Right lobe of liver (tissue), 6 donors: Measurements from ENCODE around the gene RBM10. TPM values are rescaled to one million over a fixed set of nuclear protein-coding genes. Genes with fewer than 3 reads are reported as not detected.

ENCODE experiments used
- ATAC-seq, 4 donors: fragments of 200-7000 bp; cut with Tn5 transposase; one replicate each; pipeline ENCODE4 v1.9.1; 2020; ENCODE audit warnings: mild to moderate bottlenecking in 4 of 4, moderate library complexity in 4 of 4
- DNase-seq, 3 donors: peaks; one replicate each; pipeline ENCODE4 v3.0.0-alpha.2; 2020
- H3K27ac ChIP-seq, 3 donors: fragments of 200-600 bp; one replicate each; pipeline ENCODE4 v1.8.0; 2022
- H3K27me3 ChIP-seq, 2 donors: fragments of 200-600 bp; one replicate each; pipeline ENCODE4 v1.8.0; 2022
- H3K36me3 ChIP-seq, 4 donors: fragments of 200-600 bp; sonication (generic) in 1 of 4; one replicate each; pipeline versions ENCODE4 v1.5.1 to v1.8.0; 2017 to 2022; ENCODE audit warnings: control low read depth in 1 of 4
- H3K4me1 ChIP-seq, 4 donors: fragments of 200-600 bp; sonication (generic) in 1 of 4; one replicate each; pipeline versions ENCODE4 v1.5.1 to v1.8.0; 2017 to 2022; ENCODE audit warnings: control low read depth in 1 of 4
- H3K4me3 ChIP-seq, 3 donors: fragments of 200-600 bp; one replicate each; pipeline ENCODE4 v1.8.0; 2022
- H3K9me3 ChIP-seq, 4 donors: fragments of 200-600 bp; sonication (generic) in 1 of 4; one replicate each; pipeline versions ENCODE4 v1.5.1 to v1.8.0; 2017 to 2022; ENCODE audit warnings: control low read depth in 1 of 4
- POLR2A ChIP-seq: fragments of 450-650 bp; IDR thresholded peaks from one replicate; pipeline ENCODE4 v1.6.1; 2017; ENCODE audit warnings: antibody characterized with exemption, mild to moderate bottlenecking
- WGBS: methylation state at CpG from one replicate; pipeline ENCODE4 v1.1.6; 2018; ENCODE audit warnings: low coverage, low lambda C conversion rate; ENCODE audit not compliant: insufficient coverage; ENCODE audit errors: missing lambda C conversion rate; 5-methylcytosine and 5-hydroxymethylcytosine counted together
- intact Hi-C, 2 donors: fragments of 100-400 bp; cut with DNase I; formaldehyde crosslinking; loops; one replicate each; pipeline versions ENCODE4 v1.11.2 to v1.14.1; 2022
- total RNA-seq, 6 experiments: library from RNA; depleted of rRNA in 2 of 6; stranded (reverse); fragments of >200 nt in 2 of 6; fragmentation: NEBNext Ultra II Directional in 3 of 6; extraction: Animal tissue kit (Norgen Biotek cat#: 25700) in 3 of 6; gene quantifications; one replicate each; pipeline versions ENCODE4 v1.1.0 to v1.2.4, GENCODE V29; 2016 to 2023
- TF ChIP-seq, protein P1 (sequence below), 4 donors: fragments of 200-600 bp in 3 of 4; fragments of 450-650 bp in 1 of 4; IDR thresholded peaks; one replicate each; pipeline versions ENCODE4 v1.5.1 to v1.8.0; 2016 to 2022; ENCODE audit warnings: antibody characterized with exemption in 4 of 4, mild to moderate bottlenecking in 2 of 4
- donor health status: DM: no; HTN: yes; CAD: no.
- donor health status: DM: no; HTN: no; CAD: no.
- donor health status: DM: no; HTN: no; CAD: no.
- donor health status: DM: no; HTN: yes; CAD: no.
- donor health status: DM: no; HTN: yes; CAD: no.

Gene RBM10
- total RNA-seq, 6 experiments from 2014 or later: 12.5 to 20.8 (median 15.2) TPM

GRCh38 chrX:47172971-47173792, 28.2 kb downstream of the RBM10 start:
- H3K4me1 ChIP-seq: no peaks in the 10 kb centered on the region
- peaks cover 0 to 26% (median 3%) of the 10 kb centered on the region in 4 donors for H3K36me3 ChIP-seq
- H3K27ac ChIP-seq: no peak overlapping the region
- intact Hi-C loops: no loop called here
- H3K4me3 ChIP-seq: no peak overlapping the region
- TF ChIP-seq, protein P1, sequence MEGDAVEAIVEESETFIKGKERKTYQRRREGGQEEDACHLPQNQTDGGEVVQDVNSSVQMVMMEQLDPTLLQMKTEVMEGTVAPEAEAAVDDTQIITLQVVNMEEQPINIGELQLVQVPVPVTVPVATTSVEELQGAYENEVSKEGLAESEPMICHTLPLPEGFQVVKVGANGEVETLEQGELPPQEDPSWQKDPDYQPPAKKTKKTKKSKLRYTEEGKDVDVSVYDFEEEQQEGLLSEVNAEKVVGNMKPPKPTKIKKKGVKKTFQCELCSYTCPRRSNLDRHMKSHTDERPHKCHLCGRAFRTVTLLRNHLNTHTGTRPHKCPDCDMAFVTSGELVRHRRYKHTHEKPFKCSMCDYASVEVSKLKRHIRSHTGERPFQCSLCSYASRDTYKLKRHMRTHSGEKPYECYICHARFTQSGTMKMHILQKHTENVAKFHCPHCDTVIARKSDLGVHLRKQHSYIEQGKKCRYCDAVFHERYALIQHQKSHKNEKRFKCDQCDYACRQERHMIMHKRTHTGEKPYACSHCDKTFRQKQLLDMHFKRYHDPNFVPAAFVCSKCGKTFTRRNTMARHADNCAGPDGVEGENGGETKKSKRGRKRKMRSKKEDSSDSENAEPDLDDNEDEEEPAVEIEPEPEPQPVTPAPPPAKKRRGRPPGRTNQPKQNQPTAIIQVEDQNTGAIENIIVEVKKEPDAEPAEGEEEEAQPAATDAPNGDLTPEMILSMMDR (IDR thresholded peaks at IDR 0.05): no peak
- TF ChIP-seq POLR2A: no peak
- no peaks in the 10 kb centered on the region for H3K9me3 ChIP-seq
- DNase-seq: peak in 1 of 3 donors; percentile 25
- ATAC-seq: no peak
- H3K27me3 ChIP-seq: no peaks in the 10 kb centered on the region
- 76% methylated on average over 7 of the region's 18 CpGs for WGBS

DNA sequence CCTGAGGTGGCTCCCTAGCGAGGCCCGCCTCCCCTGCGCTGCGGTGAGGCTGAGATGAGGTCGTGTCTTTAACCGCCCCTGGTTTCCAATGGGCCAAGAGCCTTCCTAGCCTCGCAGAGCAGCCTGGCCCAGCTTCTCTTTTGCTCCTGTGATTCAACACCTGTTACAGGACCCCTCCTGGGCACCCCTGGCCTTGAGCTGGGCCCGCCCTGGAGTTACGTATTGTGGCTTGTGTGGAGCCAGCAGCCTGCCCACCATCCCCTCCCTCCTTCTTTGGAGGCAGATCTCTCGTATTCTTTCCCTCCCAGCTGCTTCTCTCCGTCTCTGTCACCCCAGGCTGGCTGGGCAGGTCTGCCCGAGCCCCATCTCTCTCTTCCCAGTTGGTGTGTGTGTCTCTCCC, 29.4 kb downstream of the RBM10 start:
- intact Hi-C loops: no loop called here
- no peak for DNase-seq
- no peak for ATAC-seq
- Histone ChIP-seq H3K27ac (no peak overlapping the region), H3K4me3 (no peak overlapping the region), H3K27me3 (no peaks in the 10 kb centered on the region), H3K4me1 (no peaks in the 10 kb centered on the region), H3K9me3 (no peaks in the 10 kb centered on the region), H3K36me3 (peaks cover 0 to 34% (median 3%) of the 10 kb centered on the region in 4 donors)
- TF ChIP-seq POLR2A: no peak
- TF ChIP-seq, protein P1 (IDR thresholded peaks at IDR 0.05): no peak
- WGBS: 68% methylated on average over 5 of the region's 12 CpGs

DNA sequence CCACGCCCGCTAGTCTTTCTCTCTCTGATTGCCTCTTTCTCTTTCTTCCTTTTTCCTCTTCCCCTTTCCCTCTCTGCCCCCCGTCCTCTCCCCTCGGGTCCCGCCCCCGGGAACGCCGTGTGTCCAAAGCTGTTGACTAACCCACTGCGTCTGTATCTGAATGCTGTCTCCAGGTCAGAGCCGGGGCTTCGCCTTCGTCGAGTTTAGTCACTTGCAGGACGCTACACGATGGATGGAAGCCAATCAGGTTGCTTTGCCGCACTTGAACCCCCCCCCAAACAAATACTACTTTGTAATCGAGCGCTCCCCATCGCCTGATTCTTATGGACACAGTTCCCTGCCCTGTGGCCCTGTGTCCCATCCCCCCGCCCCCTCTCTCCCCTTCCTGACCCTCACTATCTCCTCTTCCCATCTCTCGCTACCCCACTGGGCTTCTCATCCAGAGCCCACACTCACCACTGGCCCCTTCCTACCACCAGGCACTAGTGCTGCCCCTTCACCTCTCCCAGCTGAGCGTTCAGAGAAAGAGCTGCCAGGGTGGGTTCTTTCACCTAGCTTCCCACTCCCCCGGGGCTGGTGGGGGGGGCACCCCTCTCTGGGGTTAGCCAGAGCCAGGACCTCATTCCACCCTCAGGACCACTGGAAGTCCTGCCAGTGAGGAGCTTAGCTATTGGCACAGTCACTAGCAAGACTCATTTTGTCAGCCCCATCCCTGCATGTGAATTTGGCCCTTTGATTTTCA, 30.0 kb downstream of the RBM10 start:
- Histone ChIP-seq H3K9me3 (no peaks in the 10 kb centered on the region), H3K4me1 (no peaks in the 10 kb centered on the region), H3K27ac (no peak overlapping the region), H3K27me3 (no peaks in the 10 kb centered on the region), H3K4me3 (no peak overlapping the region), H3K36me3 (peaks cover 0 to 35% (median 3%) of the 10 kb centered on the region in 4 donors)
- ATAC-seq (no peak), DNase-seq (peak in 1 of 3 donors; percentile 11)
- TF ChIP-seq, protein P1 (IDR thresholded peaks at IDR 0.05): no peak
- no peak for TF ChIP-seq POLR2A
- WGBS: 75% methylated on average over 17 of the region's 23 CpGs
- intact Hi-C loops: no loop called here

GRCh38 chrX:47175588-47175980, 30.6 kb downstream of the RBM10 start:
- Histone ChIP-seq H3K36me3 (peaks cover 0 to 39% (median 3%) of the 10 kb centered on the region in 4 donors), H3K4me3 (no peak overlapping the region), H3K27me3 (no peaks in the 10 kb centered on the region), H3K27ac (no peak overlapping the region), H3K9me3 (no peaks in the 10 kb centered on the region), H3K4me1 (no peaks in the 10 kb centered on the region)
- TF ChIP-seq, protein P1 (IDR thresholded peaks at IDR 0.05): no peak
- no peak for TF ChIP-seq POLR2A
- intact Hi-C loops: no loop called here
- WGBS: 81% methylated on average over 7 of the region's 12 CpGs
- ATAC-seq (no peak), DNase-seq (peak in 1 of 3 donors; percentile 24)
